Endothelial cell (in vitro differentiated cells): Measurements from ENCODE around the gene NOB1. TPM values are rescaled to one million over a fixed set of nuclear protein-coding genes. Genes with fewer than 3 reads are reported as not detected.

Source experiments
- DNase-seq: peaks from one replicate; pipeline ENCODE4 v3.0.0; 2021; ENCODE audit warnings: low spot score
- H3K27ac Mint-ChIP-seq: one replicate; pipeline ENCODE4 v1.8.0; 2021; ENCODE audit warnings: mixed read lengths, inconsistent platforms; ENCODE audit not compliant: unreplicated experiment
- H3K27me3 Mint-ChIP-seq: one replicate; pipeline ENCODE4 v1.8.0; 2021; ENCODE audit warnings: mild to moderate bottlenecking, moderate library complexity, mixed read lengths, inconsistent platforms; ENCODE audit not compliant: unreplicated experiment
- H3K36me3 Mint-ChIP-seq: one replicate; pipeline ENCODE4 v1.8.0; 2021; ENCODE audit warnings: mild to moderate bottlenecking, low read depth, mixed read lengths, inconsistent platforms; ENCODE audit not compliant: unreplicated experiment
- H3K4me1 Mint-ChIP-seq: one replicate; pipeline ENCODE4 v1.8.0; 2021; ENCODE audit warnings: mild to moderate bottlenecking, mixed read lengths, inconsistent platforms; ENCODE audit not compliant: unreplicated experiment
- H3K4me3 Mint-ChIP-seq: one replicate; pipeline ENCODE4 v1.8.0; 2021; ENCODE audit warnings: mild to moderate bottlenecking, mixed read lengths, inconsistent platforms; ENCODE audit not compliant: unreplicated experiment
- H3K9me3 Mint-ChIP-seq: one replicate; pipeline ENCODE4 v1.8.0; 2021; ENCODE audit warnings: mixed read lengths, inconsistent platforms; ENCODE audit not compliant: unreplicated experiment
- CTCF ChIP-seq: fragments of 200-600 bp; sonication (generic); IDR thresholded peaks from one replicate; pipeline ENCODE4 v1.5.0; 2021; ENCODE audit warnings: antibody characterized with exemption; ENCODE audit not compliant: unreplicated experiment
- total RNA-seq: library from RNA; stranded (reverse); fragmentation: NEBNext Ultra II Directional; extraction: Animal tissue kit (Norgen Biotek cat#: 25700); gene quantifications from one replicate; pipeline ENCODE4 v1.2.1, GENCODE V29; 2021; ENCODE audit not compliant: unreplicated experiment

The NOB1 gene
- total RNA-seq, 1 donor from 2014 or later: 46.8 TPM

- Mint-ChIP-seq H3K4me3 (peak within 1 kb of the TSS; percentile 93), H3K36me3 (peaks cover 4% of the 10 kb centered on the region), H3K27ac (peak within 1 kb of the TSS; percentile 99), H3K4me1 (peaks cover 16% of the 10 kb centered on the region), H3K9me3 (no peaks in the 10 kb centered on the region), H3K27me3 (peaks cover 21% of the 10 kb centered on the region)
- DNase-seq: peak; percentile 92
- TF ChIP-seq CTCF: no peak
These were observed 28.2 kb downstream of the NOB1 start, which contains the start of gene NQO1 for GRCh38 chr16:69726313-69727060. Gene NQO1, minus strand, starts transcription at chr16:69726560. Its CDS starts 121 bp downstream, at chr16:69726439.

- H3K4me3 Mint-ChIP-seq: peak overlapping the region; percentile 93
- H3K36me3 Mint-ChIP-seq: peaks cover 3% of the 10 kb centered on the region
- H3K4me1 Mint-ChIP-seq: peaks cover 16% of the 10 kb centered on the region
- peaks cover 21% of the 10 kb centered on the region for H3K27me3 Mint-ChIP-seq
- DNase-seq: no peak
- peak overlapping the region; percentile 99 for H3K27ac Mint-ChIP-seq
- no peaks in the 10 kb centered on the region for H3K9me3 Mint-ChIP-seq
- no peak for TF ChIP-seq CTCF
These were observed 29.0 kb downstream of the NOB1 start for GRCh38 chr16:69725480-69726312.

GRCh38 chr16:69724981-69725479 lies 29.7 kb downstream of the NOB1 start:
- Mint-ChIP-seq H3K27ac (no peak overlapping the region), H3K4me1 (peaks cover 16% of the 10 kb centered on the region), H3K36me3 (no peaks in the 10 kb centered on the region), H3K27me3 (peaks cover 21% of the 10 kb centered on the region), H3K9me3 (no peaks in the 10 kb centered on the region), H3K4me3 (peak overlapping the region; percentile 16)
- no peak for DNase-seq
- no peak for TF ChIP-seq CTCF

GRCh38 chr16:69724414-69724873 lies 30.3 kb downstream of the NOB1 start:
- Mint-ChIP-seq H3K9me3 (no peaks in the 10 kb centered on the region), H3K4me1 (peaks cover 16% of the 10 kb centered on the region), H3K27ac (no peak overlapping the region), H3K36me3 (no peaks in the 10 kb centered on the region), H3K27me3 (peaks cover 18% of the 10 kb centered on the region), H3K4me3 (no peak overlapping the region)
- no peak for TF ChIP-seq CTCF
- no peak for DNase-seq
